ENCODE data around the gene ECM1.

Gene ECM1

GRCh38 chr1:150560011-150560438 lies 52.1 kb downstream of the ECM1 start:
- peak; percentile 78 to 96 for DNase-seq

DNA sequence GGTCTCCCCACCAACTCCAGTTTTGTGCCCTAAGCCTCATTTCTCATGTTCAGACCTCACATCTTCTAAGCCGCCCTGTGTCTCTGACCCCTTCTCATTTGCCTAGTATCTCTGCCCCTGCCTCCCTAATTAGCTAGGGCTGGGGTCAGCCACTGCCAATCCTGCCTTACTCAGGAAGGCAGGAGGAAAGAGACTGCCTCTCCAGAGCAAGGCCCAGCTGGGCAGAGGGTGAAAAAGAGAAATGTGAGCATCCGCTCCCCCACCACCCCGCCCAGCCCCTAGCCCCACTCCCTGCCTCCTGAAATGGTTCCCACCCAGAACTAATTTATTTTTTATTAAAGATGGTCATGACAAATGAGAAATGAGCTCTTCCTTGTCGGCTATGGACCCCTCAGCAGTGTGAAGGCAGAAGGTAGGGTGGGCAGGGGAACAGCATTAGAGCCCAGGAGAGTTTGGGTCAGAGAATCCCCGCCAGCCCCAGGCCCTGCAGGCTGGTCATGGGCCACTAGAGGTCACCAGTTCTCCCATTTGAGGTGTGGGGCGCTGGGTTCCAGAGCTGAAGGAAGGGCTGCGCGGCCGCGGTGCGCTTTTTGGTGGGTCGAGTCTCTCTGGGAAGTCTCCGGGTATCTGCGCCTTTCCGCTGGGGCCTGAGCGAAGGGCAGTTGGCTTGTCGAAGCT lies 52.8 kb downstream of the ECM1 start:
- peak; percentile 97 to 99 for DNase-seq

- peak; percentile 97 to 99 for DNase-seq
Observed at GRCh38 chr1:150561254-150561973, 53.5 kb downstream of the ECM1 start.

- peak; percentile 92 to 97 for DNase-seq
Observed at GRCh38 chr1:150561974-150562445, 54.1 kb downstream of the ECM1 start.

- peak in 1 of 2 experiments; percentile 77 for DNase-seq
Observed at GRCh38 chr1:150562446-150563339, 54.8 kb downstream of the ECM1 start.

All from NCI-H526 (cell line).